SU-DHL-6 (cell line): Measurements from ENCODE around the gene MEIOB.

ENCODE experiments used
- H2AFZ ChIP-seq: fragments of 200-600 bp; sonication (generic); 2 replicates; pipeline ENCODE4 v1.6.1; 2014; ENCODE audit warnings: low read depth, mild to moderate bottlenecking, moderate library complexity, mixed read lengths, antibody characterized with exemption, low read length; ENCODE audit not compliant: severe bottlenecking
- H3F3A ChIP-seq: fragments of 200-600 bp; shearing (Covaris generic); 2 replicates; pipeline ENCODE4 v1.6.0; 2016; ENCODE audit warnings: antibody characterized with exemption, mild to moderate bottlenecking; ENCODE audit not compliant: insufficient read depth
- H3K27ac ChIP-seq: fragments of 200-600 bp; sonication (generic); 2 replicates; pipeline ENCODE4 v1.5.1; 2016; ENCODE audit warnings: low read depth, mild to moderate bottlenecking, low read length, moderate library complexity, mixed read lengths
- H3K27me3 ChIP-seq: fragments of 200-600 bp; sonication (generic), shearing (Covaris generic); 2 replicates; pipeline ENCODE4 v1.6.0; 2014; ENCODE audit warnings: mild to moderate bottlenecking, low read length
- H3K36me3 ChIP-seq: fragments of 200-600 bp; sonication (generic); 2 replicates; pipeline ENCODE4 v1.6.1; 2014; ENCODE audit warnings: mild to moderate bottlenecking, low read length, mixed read lengths
- H3K4me2 ChIP-seq: fragments of 300-600, 200-600 bp; shearing (Covaris generic), sonication (generic); 2 replicates; pipeline ENCODE4 v1.6.0; 2014; ENCODE audit warnings: low read length, low read depth, mild to moderate bottlenecking; ENCODE audit not compliant: poor library complexity, severe bottlenecking
- H3K4me3 ChIP-seq: fragments of 200-600 bp; sonication (generic); 2 replicates; pipeline ENCODE4 v1.5.1; 2014; ENCODE audit warnings: antibody characterized with exemption, low read length, mild to moderate bottlenecking, mixed read lengths; ENCODE audit not compliant: insufficient read depth, poor library complexity, severe bottlenecking
- H3K79me2 ChIP-seq: fragments of 200-600 bp; sonication (generic); 2 replicates; pipeline ENCODE4 v1.6.1; 2014; ENCODE audit warnings: mild to moderate bottlenecking, low read length, moderate library complexity; ENCODE audit not compliant: insufficient read depth
- H3K9ac ChIP-seq: fragments of 200-600 bp; sonication (generic); 2 replicates; pipeline ENCODE4 v1.7.0; 2014; ENCODE audit warnings: mild to moderate bottlenecking, low read length
- H3K9me2 ChIP-seq: fragments of 200-600 bp; sonication (generic); replicated peaks from 2 replicates; pipeline ENCODE4 v1.6.1; 2014; ENCODE audit warnings: low read length; ENCODE audit not compliant: insufficient read depth
- H3K9me3 ChIP-seq: fragments of 200-600 bp; sonication (generic); 2 replicates; pipeline ENCODE4 v1.6.1; 2014; ENCODE audit warnings: low read length, mixed read lengths; ENCODE audit not compliant: insufficient read depth
- H4K20me1 ChIP-seq: fragments of 200-600 bp; sonication (generic); 2 replicates; pipeline ENCODE4 v1.6.1; 2014; ENCODE audit warnings: low read depth, mild to moderate bottlenecking, antibody characterized with exemption, low read length, moderate library complexity, mixed read lengths
- CTCF ChIP-seq: fragments of 200-600 bp; sonication (generic); IDR thresholded peaks from one replicate; pipeline ENCODE4 v1.5.1; 2017; ENCODE audit warnings: antibody characterized with exemption, mild to moderate bottlenecking, low read length, moderate library complexity; ENCODE audit not compliant: insufficient read depth, poor library complexity, severe bottlenecking
- EZH2phosphoT487 ChIP-seq: fragments of 200-600 bp; sonication (generic), shearing (Covaris generic); conservative IDR thresholded peaks from 2 replicates; pipeline ENCODE4 v1.6.1; 2018; ENCODE audit warnings: mild to moderate bottlenecking, antibody characterized with exemption, low read length, moderate library complexity, mixed read lengths

The MEIOB gene

GRCh38 chr16:1906846-1907165, 34.8 kb upstream of the MEIOB start:
- H3K9ac ChIP-seq: no peak overlapping the region
- no peaks in the 10 kb centered on the region for H3K79me2 ChIP-seq
- no peak for TF ChIP-seq EZH2phosphoT487
- no peak for TF ChIP-seq CTCF
- H3K27ac ChIP-seq: no peak overlapping the region
- no peaks in the 10 kb centered on the region for H3K27me3 ChIP-seq
- no peak overlapping the region for H3K4me2 ChIP-seq
- H3K9me3 ChIP-seq: no peaks in the 10 kb centered on the region
- H3K4me3 ChIP-seq: no peak overlapping the region
- no peaks in the 10 kb centered on the region for H3K9me2 ChIP-seq
- H4K20me1 ChIP-seq: no peaks in the 10 kb centered on the region
- no peaks in the 10 kb centered on the region for H3F3A ChIP-seq
- no peak overlapping the region for H2AFZ ChIP-seq
- no peaks in the 10 kb centered on the region for H3K36me3 ChIP-seq

GRCh38 chr16:1906055-1906845, 34.3 kb upstream of the MEIOB start:
- H3K27me3 ChIP-seq: no peaks in the 10 kb centered on the region
- no peaks in the 10 kb centered on the region for H3K9me3 ChIP-seq
- no peak overlapping the region for H3K9ac ChIP-seq
- H2AFZ ChIP-seq: no peak overlapping the region
- no peaks in the 10 kb centered on the region for H3F3A ChIP-seq
- no peak overlapping the region for H3K4me2 ChIP-seq
- H3K79me2 ChIP-seq: no peaks in the 10 kb centered on the region
- no peak overlapping the region for H3K27ac ChIP-seq
- no peaks in the 10 kb centered on the region for H4K20me1 ChIP-seq
- TF ChIP-seq CTCF (no peak), EZH2phosphoT487 (no peak)
- no peak overlapping the region for H3K4me3 ChIP-seq
- H3K9me2 ChIP-seq: no peaks in the 10 kb centered on the region
- H3K36me3 ChIP-seq: no peaks in the 10 kb centered on the region

- Histone ChIP-seq H3K27me3 (no peaks in the 10 kb centered on the region), H3K9me3 (no peaks in the 10 kb centered on the region), H3K27ac (no peak overlapping the region), H4K20me1 (no peaks in the 10 kb centered on the region), H3K79me2 (no peaks in the 10 kb centered on the region), H3K4me3 (no peak overlapping the region), H2AFZ (no peak overlapping the region), H3K4me2 (no peak overlapping the region), H3F3A (no peaks in the 10 kb centered on the region), H3K9me2 (no peaks in the 10 kb centered on the region), H3K36me3 (no peaks in the 10 kb centered on the region), H3K9ac (no peak overlapping the region)
- TF ChIP-seq EZH2phosphoT487 (no peak), CTCF (no peak)
These were observed 32.2 kb upstream of the MEIOB start for GRCh38 chr16:1903845-1904840.
